ENCODE data around the gene VPS37C. TPM values are rescaled to one million over a fixed set of nuclear protein-coding genes. Genes with fewer than 3 reads are reported as not detected.

Gene VPS37C
- total and polyA plus RNA-seq, 2 of the 13 experiments (the other 11 are each of a cell fraction or from before 2014, with no cell fraction given) = 7.5 to 8.8 TPM

DNA sequence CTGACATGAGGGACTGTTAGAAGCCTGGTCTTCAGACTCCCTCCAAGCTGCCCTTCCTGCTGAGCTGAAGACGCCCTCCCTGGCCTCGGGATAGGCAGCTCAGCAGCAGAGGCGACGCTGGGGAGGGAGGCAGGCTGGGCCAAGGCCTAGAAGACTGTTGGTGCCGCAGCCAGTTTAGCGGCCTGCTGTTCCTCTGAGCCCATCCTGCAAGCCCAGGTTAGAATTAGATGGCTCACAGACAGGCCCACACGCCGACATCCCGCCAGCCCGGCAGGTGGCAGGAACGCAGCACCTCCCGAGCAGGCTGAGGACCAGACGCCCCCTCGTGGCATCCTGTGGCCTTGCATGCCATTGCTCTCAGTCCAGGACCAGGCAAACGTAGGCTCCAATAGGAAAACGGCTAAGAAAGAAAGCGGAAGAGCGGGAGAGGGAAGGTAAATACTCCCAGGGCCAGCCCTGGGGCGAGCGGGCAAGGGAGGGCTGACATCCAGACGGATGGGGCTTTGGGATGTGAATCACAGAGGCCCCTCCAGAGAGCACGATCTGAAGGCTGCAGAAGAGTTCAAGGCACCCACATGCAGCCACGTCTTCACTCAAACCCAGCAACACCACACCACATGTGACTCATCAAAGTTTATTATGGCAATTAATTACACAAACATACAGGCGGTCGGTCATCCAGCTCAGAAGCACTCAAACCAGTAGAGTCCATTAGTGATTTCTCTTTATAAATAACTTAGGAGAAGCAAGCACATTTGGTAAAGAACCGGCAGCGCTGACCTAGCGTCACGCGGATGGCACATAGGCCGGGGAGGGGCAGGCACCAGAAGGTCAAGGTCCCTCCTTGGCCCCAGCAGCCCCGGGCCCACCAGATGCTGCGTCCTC is 31.3 kb downstream of the VPS37C start (continued):
- TF ChIP-seq, protein P1, sequence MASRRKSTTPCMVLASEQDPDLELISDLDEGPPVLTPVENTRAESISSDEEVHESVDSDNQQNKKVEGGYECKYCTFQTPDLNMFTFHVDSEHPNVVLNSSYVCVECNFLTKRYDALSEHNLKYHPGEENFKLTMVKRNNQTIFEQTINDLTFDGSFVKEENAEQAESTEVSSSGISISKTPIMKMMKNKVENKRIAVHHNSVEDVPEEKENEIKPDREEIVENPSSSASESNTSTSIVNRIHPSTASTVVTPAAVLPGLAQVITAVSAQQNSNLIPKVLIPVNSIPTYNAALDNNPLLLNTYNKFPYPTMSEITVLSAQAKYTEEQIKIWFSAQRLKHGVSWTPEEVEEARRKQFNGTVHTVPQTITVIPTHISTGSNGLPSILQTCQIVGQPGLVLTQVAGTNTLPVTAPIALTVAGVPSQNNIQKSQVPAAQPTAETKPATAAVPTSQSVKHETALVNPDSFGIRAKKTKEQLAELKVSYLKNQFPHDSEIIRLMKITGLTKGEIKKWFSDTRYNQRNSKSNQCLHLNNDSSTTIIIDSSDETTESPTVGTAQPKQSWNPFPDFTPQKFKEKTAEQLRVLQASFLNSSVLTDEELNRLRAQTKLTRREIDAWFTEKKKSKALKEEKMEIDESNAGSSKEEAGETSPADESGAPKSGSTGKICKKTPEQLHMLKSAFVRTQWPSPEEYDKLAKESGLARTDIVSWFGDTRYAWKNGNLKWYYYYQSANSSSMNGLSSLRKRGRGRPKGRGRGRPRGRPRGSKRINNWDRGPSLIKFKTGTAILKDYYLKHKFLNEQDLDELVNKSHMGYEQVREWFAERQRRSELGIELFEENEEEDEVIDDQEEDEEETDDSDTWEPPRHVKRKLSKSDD (CRISPR knock-in tag; IDR thresholded peaks at IDR 0.05; ENCODE audit: low read depth) = 0 out of 2 replicates have a peak, but pooled peaks have one; percentile 48
- TF ChIP-seq XRCC5 (optimal IDR thresholded peaks at IDR 0.05; ENCODE audit: low read length) (peak; percentile 99), NCOA5 (CRISPR knock-in tag; IDR thresholded peaks at IDR 0.05) (no peak), ZBTB21 (CRISPR knock-in tag; IDR thresholded peaks at IDR 0.05) (0 out of 2 replicates have a peak, but pooled peaks have one; percentile 38), HMGA1 (CRISPR knock-in tag; conservative IDR thresholded peaks at IDR 0.05) (no peak), TP53 (CRISPR knock-in tag; conservative IDR thresholded peaks at IDR 0.05) (0 out of 2 replicates have a peak, but pooled peaks have one; percentile 63), KAT7 (CRISPR knock-in tag; IDR thresholded peaks at IDR 0.05; ENCODE audit: borderline replicate concordance) (no peak), HNRNPL (IDR thresholded peaks at IDR 0.05; ENCODE audit: low read depth, low read length) (no peak), ZNF614 (CRISPR knock-in tag; IDR thresholded peaks at IDR 0.05; ENCODE audit: borderline replicate concordance) (peak; percentile 85; the same call in 1 of the 2 replicates), DMAP1 (CRISPR knock-in tag; IDR thresholded peaks at IDR 0.05) (0 out of 2 replicates have a peak, but pooled peaks have one; percentile 50), ZNF768 (CRISPR knock-in tag; IDR thresholded peaks at IDR 0.05) (peak; percentile 57), XBP1 (CRISPR knock-in tag; IDR thresholded peaks at IDR 0.05) (no peak), CEBPG (CRISPR knock-in tag; IDR thresholded peaks at IDR 0.05) (peak; percentile 51; the same call in 1 of the 2 replicates), YEATS2 (CRISPR knock-in tag; IDR thresholded peaks at IDR 0.05; ENCODE audit: borderline replicate concordance) (peak; percentile 76; the same call in 1 of the 2 replicates), PAWR (CRISPR knock-in tag; IDR thresholded peaks at IDR 0.05; ENCODE audit: borderline replicate concordance) (no peak)
- TF ChIP-seq, protein P2, sequence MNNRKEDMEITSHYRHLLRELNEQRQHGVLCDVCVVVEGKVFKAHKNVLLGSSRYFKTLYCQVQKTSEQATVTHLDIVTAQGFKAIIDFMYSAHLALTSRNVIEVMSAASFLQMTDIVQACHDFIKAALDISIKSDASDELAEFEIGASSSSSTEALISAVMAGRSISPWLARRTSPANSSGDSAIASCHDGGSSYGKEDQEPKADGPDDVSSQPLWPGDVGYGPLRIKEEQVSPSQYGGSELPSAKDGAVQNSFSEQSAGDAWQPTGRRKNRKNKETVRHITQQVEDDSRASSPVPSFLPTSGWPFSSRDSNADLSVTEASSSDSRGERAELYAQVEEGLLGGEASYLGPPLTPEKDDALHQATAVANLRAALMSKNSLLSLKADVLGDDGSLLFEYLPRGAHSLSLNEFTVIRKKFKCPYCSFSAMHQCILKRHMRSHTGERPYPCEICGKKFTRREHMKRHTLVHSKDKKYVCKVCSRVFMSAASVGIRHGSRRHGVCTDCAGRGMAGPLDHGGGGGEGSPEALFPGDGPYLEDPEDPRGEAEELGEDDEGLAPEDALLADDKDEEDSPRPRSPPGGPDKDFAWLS (CRISPR knock-in tag; IDR thresholded peaks at IDR 0.05; ENCODE audit: borderline replicate concordance) = no peak
- TF ChIP-seq, protein P3, sequence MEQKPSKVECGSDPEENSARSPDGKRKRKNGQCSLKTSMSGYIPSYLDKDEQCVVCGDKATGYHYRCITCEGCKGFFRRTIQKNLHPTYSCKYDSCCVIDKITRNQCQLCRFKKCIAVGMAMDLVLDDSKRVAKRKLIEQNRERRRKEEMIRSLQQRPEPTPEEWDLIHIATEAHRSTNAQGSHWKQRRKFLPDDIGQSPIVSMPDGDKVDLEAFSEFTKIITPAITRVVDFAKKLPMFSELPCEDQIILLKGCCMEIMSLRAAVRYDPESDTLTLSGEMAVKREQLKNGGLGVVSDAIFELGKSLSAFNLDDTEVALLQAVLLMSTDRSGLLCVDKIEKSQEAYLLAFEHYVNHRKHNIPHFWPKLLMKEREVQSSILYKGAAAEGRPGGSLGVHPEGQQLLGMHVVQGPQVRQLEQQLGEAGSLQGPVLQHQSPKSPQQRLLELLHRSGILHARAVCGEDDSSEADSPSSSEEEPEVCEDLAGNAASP (CRISPR knock-in tag; IDR thresholded peaks at IDR 0.05; ENCODE audit: borderline replicate concordance) = peak; percentile 82
- TF ChIP-seq, protein P4, sequence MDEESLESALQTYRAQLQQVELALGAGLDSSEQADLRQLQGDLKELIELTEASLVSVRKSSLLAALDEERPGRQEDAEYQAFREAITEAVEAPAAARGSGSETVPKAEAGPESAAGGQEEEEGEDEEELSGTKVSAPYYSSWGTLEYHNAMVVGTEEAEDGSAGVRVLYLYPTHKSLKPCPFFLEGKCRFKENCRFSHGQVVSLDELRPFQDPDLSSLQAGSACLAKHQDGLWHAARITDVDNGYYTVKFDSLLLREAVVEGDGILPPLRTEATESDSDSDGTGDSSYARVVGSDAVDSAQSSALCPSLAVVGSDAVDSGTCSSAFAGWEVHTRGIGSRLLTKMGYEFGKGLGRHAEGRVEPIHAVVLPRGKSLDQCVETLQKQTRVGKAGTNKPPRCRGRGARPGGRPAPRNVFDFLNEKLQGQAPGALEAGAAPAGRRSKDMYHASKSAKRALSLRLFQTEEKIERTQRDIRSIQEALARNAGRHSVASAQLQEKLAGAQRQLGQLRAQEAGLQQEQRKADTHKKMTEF (CRISPR knock-in tag; IDR thresholded peaks at IDR 0.05) = peak; percentile 78
- TF ChIP-seq, protein P5, sequence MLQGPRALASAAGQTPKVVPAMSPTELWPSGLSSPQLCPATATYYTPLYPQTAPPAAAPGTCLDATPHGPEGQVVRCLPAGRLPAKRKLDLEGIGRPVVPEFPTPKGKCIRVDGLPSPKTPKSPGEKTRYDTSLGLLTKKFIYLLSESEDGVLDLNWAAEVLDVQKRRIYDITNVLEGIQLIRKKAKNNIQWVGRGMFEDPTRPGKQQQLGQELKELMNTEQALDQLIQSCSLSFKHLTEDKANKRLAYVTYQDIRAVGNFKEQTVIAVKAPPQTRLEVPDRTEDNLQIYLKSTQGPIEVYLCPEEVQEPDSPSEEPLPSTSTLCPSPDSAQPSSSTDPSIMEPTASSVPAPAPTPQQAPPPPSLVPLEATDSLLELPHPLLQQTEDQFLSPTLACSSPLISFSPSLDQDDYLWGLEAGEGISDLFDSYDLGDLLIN (CRISPR knock-in tag; IDR thresholded peaks at IDR 0.05; ENCODE audit: borderline replicate concordance) = 0 out of 2 replicates have a peak, but pooled peaks have one; percentile 66
- TF ChIP-seq, protein P6, sequence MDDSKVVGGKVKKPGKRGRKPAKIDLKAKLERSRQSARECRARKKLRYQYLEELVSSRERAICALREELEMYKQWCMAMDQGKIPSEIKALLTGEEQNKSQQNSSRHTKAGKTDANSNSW (CRISPR knock-in tag; IDR thresholded peaks at IDR 0.05; ENCODE audit: borderline replicate concordance) = no peak

Data from HepG2 (cell line).